Neuronal stem cell (in vitro differentiated cells): ENCODE results near the gene FAM107B.

ENCODE experiments used
- DNase-seq: peaks from one replicate; pipeline ENCODE4 v3.0.0-alpha.2; 2013; ENCODE audit warnings: low spot score
- H2AFZ ChIP-seq: one replicate; pipeline ENCODE4 v1.6.1; 2013; ENCODE audit warnings: mild to moderate bottlenecking, low read length, inconsistent platforms
- H2AK5ac ChIP-seq: 2 replicates; pipeline ENCODE4 v1.6.1; 2013; ENCODE audit warnings: low read depth, mild to moderate bottlenecking, inconsistent platforms, low read length, moderate library complexity, mixed read lengths
- H2BK120ac ChIP-seq: 2 replicates; pipeline ENCODE4 v1.6.1; 2013; ENCODE audit warnings: low read depth, mild to moderate bottlenecking, inconsistent platforms, low read length, moderate library complexity, mixed read lengths
- H2BK12ac ChIP-seq: one replicate; pipeline ENCODE4 v1.6.1; 2013; ENCODE audit warnings: low read length, inconsistent platforms
- H2BK15ac ChIP-seq: 2 replicates; pipeline ENCODE4 v1.6.1; 2013; ENCODE audit warnings: mild to moderate bottlenecking, low read length, inconsistent platforms, mixed read lengths
- H2BK5ac ChIP-seq: one replicate; pipeline ENCODE4 v1.6.1; 2013; ENCODE audit warnings: inconsistent platforms, mild to moderate bottlenecking, low read length, moderate library complexity
- H3K14ac ChIP-seq: one replicate; pipeline ENCODE4 v1.6.1; 2013; ENCODE audit warnings: low read length, inconsistent platforms
- H3K18ac ChIP-seq: 2 replicates; pipeline ENCODE4 v1.6.1; 2013; ENCODE audit warnings: low read length, inconsistent platforms
- H3K23ac ChIP-seq: 2 replicates; pipeline ENCODE4 v1.6.1; 2013; ENCODE audit warnings: low read depth, mild to moderate bottlenecking, mixed read lengths, low read length, inconsistent platforms; ENCODE audit not compliant: poor library complexity
- H3K27ac ChIP-seq: replicated peaks from 3 replicates; pipeline ENCODE4 v1.5.1; 2013; ENCODE audit warnings: low read length, inconsistent platforms
- H3K27me3 ChIP-seq, 3 experiments: 2 replicates each; pipeline ENCODE4 v1.6.1; 2013; ENCODE audit warnings: low read length in 3 of 3, mild to moderate bottlenecking in 2 of 3, inconsistent platforms in 1 of 3, low read depth in 1 of 3, mixed read lengths in 1 of 3, moderate library complexity in 1 of 3; ENCODE audit not compliant: control insufficient read depth in 3 of 3, insufficient read depth in 3 of 3
- H3K36me3 ChIP-seq, 2 donors: replicated peaks in 1 of 2; 2 replicates each; pipeline ENCODE4 v1.6.1; 2013; ENCODE audit warnings: low read length in 2 of 2; ENCODE audit not compliant: control insufficient read depth in 2 of 2, insufficient read depth in 2 of 2
- H3K4ac ChIP-seq: 2 replicates; pipeline ENCODE4 v1.6.1; 2013; ENCODE audit warnings: inconsistent platforms, mild to moderate bottlenecking, low read length, moderate library complexity
- H3K4me1 ChIP-seq, 2 donors: 1 replicate in 1 of 2; 2 replicates in 1 of 2; pipeline ENCODE4 v1.6.1; 2013; ENCODE audit warnings: low read length in 2 of 2, low read depth in 1 of 2; ENCODE audit not compliant: control insufficient read depth in 2 of 2, insufficient read depth in 1 of 2
- H3K4me2 ChIP-seq: one replicate; pipeline ENCODE4 v1.6.1; 2013; ENCODE audit warnings: mild to moderate bottlenecking, low read length, inconsistent platforms; ENCODE audit not compliant: insufficient read depth, poor library complexity, severe bottlenecking
- H3K4me3 ChIP-seq, 2 donors: 2 replicates each; pipeline ENCODE4 v1.5.1; 2013; ENCODE audit warnings: low read length in 2 of 2, mild to moderate bottlenecking in 2 of 2, inconsistent platforms in 1 of 2, moderate library complexity in 1 of 2
- H3K79me1 ChIP-seq: one replicate; pipeline ENCODE4 v1.6.1; 2013; ENCODE audit warnings: low read depth, mild to moderate bottlenecking, inconsistent platforms, low read length, moderate library complexity
- H3K9ac ChIP-seq: one replicate; pipeline ENCODE4 v1.6.1; 2013; ENCODE audit warnings: mild to moderate bottlenecking, low read depth, low read length, inconsistent platforms; ENCODE audit not compliant: poor library complexity
- H3K9me3 ChIP-seq, 2 donors: replicated peaks in 1 of 2; 2 replicates each; pipeline versions ENCODE3 to v1.6.1; 2013; ENCODE audit warnings: low read length in 2 of 2, mild to moderate bottlenecking in 2 of 2, inconsistent platforms in 1 of 2, low read depth in 1 of 2, mixed read lengths in 1 of 2, moderate library complexity in 1 of 2; ENCODE audit not compliant: control insufficient read depth in 2 of 2, insufficient read depth in 1 of 2
- H4K8ac ChIP-seq: one replicate; pipeline ENCODE4 v1.6.1; 2013; ENCODE audit warnings: low read depth, mild to moderate bottlenecking, inconsistent platforms, low read length, moderate library complexity
- H4K91ac ChIP-seq: one replicate; pipeline ENCODE4 v1.6.1; 2013; ENCODE audit warnings: low read length, low read depth, mild to moderate bottlenecking, inconsistent platforms; ENCODE audit not compliant: poor library complexity
- WGBS, 2 donors: extraction: QIAGEN DNeasy Blood & Tissue Kit; methylation state at CpG; one replicate each; pipeline ENCODE4 v1.1.7; 2013; ENCODE audit warnings: missing lambda C conversion rate in 2 of 2, mixed read lengths in 1 of 2; ENCODE audit not compliant: insufficient read length in 2 of 2, insufficient replicate concordance in 1 of 2; ENCODE audit errors: extremely low coverage in 2 of 2; 5-methylcytosine and 5-hydroxymethylcytosine counted together

The FAM107B gene

GRCh38 chr10:14696821-14697220 lies 77.9 kb downstream of the FAM107B start:
- Histone ChIP-seq H3K79me1 (no peaks in the 10 kb centered on the region), H3K36me3 (no peaks in the 10 kb centered on the region), H2AK5ac (no peak overlapping the region), H3K18ac (no peak overlapping the region), H3K27ac (no peak overlapping the region), H3K4me3 (no peak overlapping the region), H2BK120ac (no peak overlapping the region), H2BK5ac (no peak overlapping the region), H4K8ac (no peak overlapping the region), H3K14ac (no peak overlapping the region), H3K9me3 (no peaks in the 10 kb centered on the region), H3K27me3 (peaks cover 0 to 19% (median 0%) of the 10 kb centered on the region in 3 experiments), H3K4me1 (no peaks in the 10 kb centered on the region), H3K9ac (no peak overlapping the region), H2BK12ac (no peak overlapping the region), H3K4ac (no peak overlapping the region), H4K91ac (no peak overlapping the region), H3K4me2 (no peak overlapping the region), H2AFZ (no peak overlapping the region), H3K23ac (no peak overlapping the region), H2BK15ac (no peak overlapping the region)
- no CpG with 5 or more reads among the region's 5 CpGs for WGBS, 2 donors
- DNase-seq, result no peak

- Histone ChIP-seq H2BK12ac (no peak overlapping the region), H4K91ac (no peak overlapping the region), H3K9me3 (no peaks in the 10 kb centered on the region), H3K4me3 (no peak overlapping the region), H3K4me1 (no peaks in the 10 kb centered on the region), H2BK15ac (no peak overlapping the region), H3K18ac (no peak overlapping the region), H2BK120ac (no peak overlapping the region), H3K27ac (no peak overlapping the region), H2AK5ac (no peak overlapping the region), H3K27me3 (peaks cover 0 to 19% (median 0%) of the 10 kb centered on the region in 3 experiments), H3K9ac (no peak overlapping the region), H2BK5ac (no peak overlapping the region), H3K4ac (no peak overlapping the region), H4K8ac (no peak overlapping the region), H3K79me1 (no peaks in the 10 kb centered on the region), H3K4me2 (no peak overlapping the region), H3K36me3 (no peaks in the 10 kb centered on the region), H3K14ac (no peak overlapping the region), H2AFZ (no peak overlapping the region), H3K23ac (no peak overlapping the region)
- WGBS, 2 donors, result no CpG with 5 or more reads among the region's 3 CpGs
- DNase-seq, result no peak
Measured at GRCh38 chr10:14695847-14696480, 78.7 kb downstream of the FAM107B start.

GRCh38 chr10:14693891-14694290 lies 80.8 kb downstream of the FAM107B start:
- Histone ChIP-seq H2BK5ac (no peak overlapping the region), H3K9me3 (no peaks in the 10 kb centered on the region), H3K27me3 (peaks cover 0 to 19% (median 0%) of the 10 kb centered on the region in 3 experiments), H2AK5ac (no peak overlapping the region), H3K4ac (no peak overlapping the region), H3K4me2 (no peak overlapping the region), H2BK120ac (no peak overlapping the region), H3K79me1 (no peaks in the 10 kb centered on the region), H3K4me3 (no peak overlapping the region), H4K8ac (no peak overlapping the region), H3K18ac (no peak overlapping the region), H3K14ac (no peak overlapping the region), H2AFZ (no peak overlapping the region), H3K36me3 (no peaks in the 10 kb centered on the region), H3K4me1 (peaks cover 0 to under 1% of the 10 kb centered on the region in 2 donors), H2BK15ac (no peak overlapping the region), H4K91ac (no peak overlapping the region), H3K27ac (no peak overlapping the region), H3K9ac (no peak overlapping the region), H2BK12ac (no peak overlapping the region), H3K23ac (no peak overlapping the region)
- WGBS, 2 donors, result no CpG with 5 or more reads among the region's 2 CpGs
- no peak for DNase-seq

- H4K8ac ChIP-seq, result no peak overlapping the region
- WGBS, 2 donors, result no CpG with 5 or more reads among the region's 16 CpGs
- DNase-seq, result no peak
Measured at GRCh38 chr10:14692344-14693076, 82.2 kb downstream of the FAM107B start.

More at GRCh38 chr10:14692344-14693076, 82.2 kb downstream of the FAM107B start:
- no peak overlapping the region for H3K9ac ChIP-seq
- no peaks in the 10 kb centered on the region for H3K9me3 ChIP-seq
- no peak overlapping the region for H2AK5ac ChIP-seq
- no peaks in the 10 kb centered on the region for H3K79me1 ChIP-seq
- H3K23ac ChIP-seq, result no peak overlapping the region
- H2BK12ac ChIP-seq, result no peak overlapping the region
- no peak overlapping the region for H3K14ac ChIP-seq
- H3K27ac ChIP-seq, result no peak overlapping the region
- no peak overlapping the region for H3K4me2 ChIP-seq
- no peak overlapping the region for H3K4ac ChIP-seq
- no peak overlapping the region for H3K4me3 ChIP-seq
- H2BK5ac ChIP-seq, result no peak overlapping the region
- H2BK120ac ChIP-seq, result no peak overlapping the region
- H3K4me1 ChIP-seq, result peaks cover 0 to 5% of the 10 kb centered on the region in 2 donors
- H2AFZ ChIP-seq, result no peak overlapping the region
- no peaks in the 10 kb centered on the region for H3K36me3 ChIP-seq
- no peak overlapping the region for H3K18ac ChIP-seq
- H2BK15ac ChIP-seq, result no peak overlapping the region
- peaks cover 0 to 14% (median 0%) of the 10 kb centered on the region in 3 experiments for H3K27me3 ChIP-seq
- no peak overlapping the region for H4K91ac ChIP-seq
